Measurements from ENCODE around the gene SPATA20.

SPATA20 gene

DNA sequence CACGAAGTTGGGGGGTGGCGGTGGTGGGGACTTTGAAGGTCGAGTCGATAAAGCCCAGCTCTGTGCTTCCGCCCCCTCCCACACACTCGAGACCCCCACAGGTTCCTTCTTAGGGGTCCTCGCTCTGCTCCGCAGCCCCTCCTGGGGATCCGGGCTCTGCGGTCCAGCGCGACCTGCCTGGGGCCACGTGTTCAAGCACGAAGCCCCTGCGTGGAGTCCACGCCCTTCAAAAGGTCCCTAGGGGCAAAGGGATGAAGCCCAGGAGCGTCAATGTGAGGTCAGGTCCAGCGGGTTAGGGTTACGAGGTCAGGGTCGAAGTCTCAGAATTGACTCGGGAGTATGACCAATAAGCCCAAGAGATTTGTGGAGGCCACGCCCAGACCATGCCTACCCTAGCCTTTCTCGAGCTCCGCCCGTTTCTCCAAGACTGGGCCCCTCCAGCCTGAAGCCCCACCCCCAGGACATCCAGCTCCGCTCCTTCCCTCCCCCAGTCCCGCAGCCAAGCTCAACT is 12.8 kb downstream of the SPATA20 start:
- H3K79me2 ChIP-seq = no peaks in the 10 kb centered on the region
- no peak overlapping the region for H3K9ac ChIP-seq
- peak overlapping the region; percentile 57 for H3K4me2 ChIP-seq (ENCODE audit: low read length)
- H3K4me1 ChIP-seq = peaks cover 13% of the 10 kb centered on the region
- H3K9me3 ChIP-seq (ENCODE audit: control insufficient read depth, low read length) = no peaks in the 10 kb centered on the region
- H3K4me3 ChIP-seq (ENCODE audit: low read depth, low read length) = peak overlapping the region; percentile 12
- H2AFZ ChIP-seq = peak overlapping the region; percentile 38
- TF ChIP-seq CTCF (IDR thresholded peaks at IDR 0.05) = no peak
- H3K36me3 ChIP-seq (ENCODE audit: control insufficient read depth, insufficient read depth, low read length) = no peaks in the 10 kb centered on the region
- peaks cover 6% of the 10 kb centered on the region for H3K27me3 ChIP-seq (ENCODE audit: control insufficient read depth, insufficient read depth, low read length)
- H3K27ac ChIP-seq = no peak overlapping the region

- no peak within 1 kb of the TSS for H3K9ac ChIP-seq
- no peak within 1 kb of the TSS for H3K27ac ChIP-seq
These were observed 13.3 kb downstream of the SPATA20 start, which contains the start of gene CACNA1G for GRCh38 chr17:50560185-50560824. CACNA1G (plus strand) TSS chr17:50560715; CDS start chr17:50561460, 745 bp downstream.

GRCh38 chr17:50560931-50561745 is 14.2 kb downstream of the SPATA20 start:
- H2AFZ ChIP-seq = peak overlapping the region; percentile 50
- no peaks in the 10 kb centered on the region for H3K9me3 ChIP-seq (ENCODE audit: control insufficient read depth, low read length)
- peaks cover 6% of the 10 kb centered on the region for H3K27me3 ChIP-seq (ENCODE audit: control insufficient read depth, insufficient read depth, low read length)
- H3K36me3 ChIP-seq (ENCODE audit: control insufficient read depth, insufficient read depth, low read length) = no peaks in the 10 kb centered on the region
- peak overlapping the region; percentile 57 for H3K4me2 ChIP-seq (ENCODE audit: low read length)
- TF ChIP-seq CTCF (IDR thresholded peaks at IDR 0.05) = no peak
- H3K4me3 ChIP-seq (ENCODE audit: low read depth, low read length) = peak overlapping the region; percentile 12
- H3K27ac ChIP-seq = no peak overlapping the region
- no peak overlapping the region for H3K9ac ChIP-seq
- peaks cover 13% of the 10 kb centered on the region for H3K4me1 ChIP-seq
- no peaks in the 10 kb centered on the region for H3K79me2 ChIP-seq

More at GRCh38 chr17:50560185-50560824, 13.3 kb downstream of the SPATA20 start, which contains the start of gene CACNA1G:
- peaks cover 13% of the 10 kb centered on the region for H3K4me1 ChIP-seq
- peak within 1 kb of the TSS; percentile 57 for H3K4me2 ChIP-seq (ENCODE audit: low read length)
- peak within 1 kb of the TSS; percentile 12 for H3K4me3 ChIP-seq (ENCODE audit: low read depth, low read length)
- peak within 1 kb of the TSS; percentile 50 for H2AFZ ChIP-seq
- no peak for TF ChIP-seq CTCF (IDR thresholded peaks at IDR 0.05)
- no peaks in the 10 kb centered on the region for H3K79me2 ChIP-seq
- H3K27me3 ChIP-seq (ENCODE audit: control insufficient read depth, insufficient read depth, low read length) = peaks cover 6% of the 10 kb centered on the region
- H3K36me3 ChIP-seq (ENCODE audit: control insufficient read depth, insufficient read depth, low read length) = no peaks in the 10 kb centered on the region
- no peaks in the 10 kb centered on the region for H3K9me3 ChIP-seq (ENCODE audit: control insufficient read depth, low read length)

GRCh38 chr17:50561746-50562141 is 14.8 kb downstream of the SPATA20 start:
- Histone ChIP-seq H3K79me2 (no peaks in the 10 kb centered on the region), H3K36me3 (ENCODE audit: control insufficient read depth, insufficient read depth, low read length) (no peaks in the 10 kb centered on the region), H3K9ac (no peak overlapping the region), H3K27ac (no peak overlapping the region), H2AFZ (no peak overlapping the region), H3K4me3 (ENCODE audit: low read depth, low read length) (no peak overlapping the region), H3K4me2 (ENCODE audit: low read length) (no peak overlapping the region), H3K27me3 (ENCODE audit: control insufficient read depth, insufficient read depth, low read length) (peaks cover 6% of the 10 kb centered on the region), H3K4me1 (peaks cover 13% of the 10 kb centered on the region), H3K9me3 (ENCODE audit: control insufficient read depth, low read length) (no peaks in the 10 kb centered on the region)
- no peak for TF ChIP-seq CTCF (IDR thresholded peaks at IDR 0.05)

Measured in parathyroid adenoma (tissue), 2 donors.